ENCODE data around the gene LRRC18. TPM values are rescaled to one million over a fixed set of nuclear protein-coding genes. Genes with fewer than 3 reads are reported as not detected.

The LRRC18 gene
- total RNA-seq, 1 donor from 2014 or later: not detected

DNA sequence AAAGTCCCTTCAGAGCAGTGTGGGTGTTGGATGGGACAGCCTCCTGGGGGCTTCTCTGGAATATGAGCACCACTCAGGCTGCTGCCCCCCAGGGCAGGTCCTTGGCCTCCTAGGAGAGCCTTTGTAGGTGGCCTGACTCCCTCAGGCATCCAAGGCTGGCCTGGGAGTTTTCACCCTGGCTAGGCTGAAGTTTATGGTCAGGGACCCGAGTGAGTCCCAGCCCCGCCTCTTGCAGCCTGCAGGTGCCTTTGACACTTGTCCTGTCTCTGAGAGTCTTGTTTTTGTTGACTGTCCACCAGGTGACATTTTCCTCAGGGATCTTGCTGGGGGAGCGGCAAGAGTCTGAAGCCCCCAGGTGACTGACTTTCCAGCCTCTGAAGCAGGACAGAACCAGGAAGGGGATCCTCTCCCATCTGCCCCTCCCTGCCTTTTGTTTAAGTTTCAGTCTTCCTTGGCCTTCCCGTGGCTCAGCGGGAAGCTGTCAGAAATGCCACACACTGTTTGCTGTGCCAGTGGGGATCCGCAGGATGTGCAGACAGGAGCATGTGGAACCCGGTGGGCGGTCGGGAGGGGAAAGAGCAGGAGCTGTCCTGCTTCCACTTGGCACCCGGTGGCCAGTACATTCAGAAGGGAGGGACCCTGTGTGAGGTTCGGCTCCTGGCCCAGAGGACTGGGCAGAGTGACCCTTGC is 59.5 kb downstream of the LRRC18 start:
- no peaks in the 10 kb centered on the region for H3K9me3 Mint-ChIP-seq
- no peaks in the 10 kb centered on the region for H3K4me1 Mint-ChIP-seq (ENCODE audit: low read depth)
- no peak overlapping the region for H3K4me3 Mint-ChIP-seq (ENCODE audit: low read depth)
- no peak overlapping the region for H3K27ac Mint-ChIP-seq
- DNase-seq (ENCODE audit: low spot score): no peak
- intact Hi-C loops (cut with micrococcal nuclease): no loop called here
- no peaks in the 10 kb centered on the region for H3K27me3 Mint-ChIP-seq (ENCODE audit: low read depth)
- no peaks in the 10 kb centered on the region for H3K36me3 Mint-ChIP-seq (ENCODE audit: low read depth)

DNA sequence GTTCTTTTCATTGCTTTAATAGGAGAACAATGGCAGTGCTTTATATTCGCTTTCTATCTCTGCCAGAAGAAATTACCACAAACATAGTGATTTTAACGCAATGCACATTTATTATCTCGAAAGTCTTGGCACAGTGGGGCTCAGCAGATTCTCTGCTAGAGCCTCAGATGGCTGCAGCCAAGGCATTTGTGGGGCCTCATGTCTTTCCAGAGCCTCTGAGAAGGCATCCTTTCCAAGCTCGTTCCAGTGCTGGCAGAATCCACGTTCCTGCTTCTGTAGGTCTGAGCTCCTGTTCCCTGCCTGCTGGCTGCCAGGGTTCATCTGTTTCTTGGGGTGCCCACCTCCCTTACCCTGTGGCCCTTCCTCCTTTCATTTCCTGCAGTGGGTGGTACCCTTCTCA is 60.2 kb downstream of the LRRC18 start:
- Mint-ChIP-seq H3K4me1 (ENCODE audit: low read depth) (no peaks in the 10 kb centered on the region), H3K27ac (no peak overlapping the region), H3K36me3 (ENCODE audit: low read depth) (no peaks in the 10 kb centered on the region), H3K9me3 (no peaks in the 10 kb centered on the region), H3K27me3 (ENCODE audit: low read depth) (no peaks in the 10 kb centered on the region), H3K4me3 (ENCODE audit: low read depth) (no peak overlapping the region)
- DNase-seq (ENCODE audit: low spot score): no peak
- intact Hi-C loops (cut with micrococcal nuclease): no loop called here

DNA sequence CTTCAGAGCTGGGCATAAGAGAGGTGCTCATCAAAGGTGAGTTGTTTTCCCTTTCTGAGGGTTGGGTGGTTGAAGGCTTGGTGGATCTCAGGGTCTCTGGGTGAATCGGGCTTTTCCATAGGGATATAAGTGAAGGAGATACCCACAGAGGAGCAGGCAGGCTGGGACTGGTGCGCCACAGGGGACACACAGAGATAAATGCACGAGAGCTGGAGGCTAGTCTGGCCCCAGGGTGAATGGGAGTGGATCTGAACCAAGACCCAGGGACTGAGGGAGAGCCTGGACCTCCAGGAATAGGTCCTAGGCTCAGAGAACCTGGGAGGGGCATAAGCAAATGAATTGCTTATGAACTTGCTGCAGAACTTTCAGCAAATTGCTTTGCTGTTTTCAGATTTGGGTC is 61.5 kb downstream of the LRRC18 start:
- intact Hi-C loops (cut with micrococcal nuclease): no loop called here

GRCh38 chr10:48872234-48872633 is 67.4 kb downstream of the LRRC18 start:
- Mint-ChIP-seq H3K36me3 (ENCODE audit: low read depth) (no peaks in the 10 kb centered on the region), H3K4me3 (ENCODE audit: low read depth) (no peak overlapping the region), H3K27me3 (ENCODE audit: low read depth) (no peaks in the 10 kb centered on the region), H3K27ac (no peak overlapping the region), H3K9me3 (no peaks in the 10 kb centered on the region), H3K4me1 (ENCODE audit: low read depth) (no peaks in the 10 kb centered on the region)
- DNase-seq (ENCODE audit: low spot score): no peak
- intact Hi-C loops (cut with micrococcal nuclease): no loop called here

More for the DNA sequence above, 61.5 kb downstream of the LRRC18 start:
- Mint-ChIP-seq H3K9me3 (no peaks in the 10 kb centered on the region), H3K4me3 (ENCODE audit: low read depth) (no peak overlapping the region), H3K4me1 (ENCODE audit: low read depth) (no peaks in the 10 kb centered on the region), H3K27me3 (ENCODE audit: low read depth) (no peaks in the 10 kb centered on the region), H3K27ac (no peak overlapping the region), H3K36me3 (ENCODE audit: low read depth) (no peaks in the 10 kb centered on the region)
- DNase-seq (ENCODE audit: low spot score): no peak

Other genes starting within 250 kb of the LRRC18 start
- 0.53 and 0.57 TPM in 2 replicates for gene VSTM4, start 175.7 kb upstream of the LRRC18 start, total RNA-seq
- not detected in 2 replicates for gene FAM170B, start 194.2 kb upstream of the LRRC18 start, total RNA-seq
- gene TMEM273, start 248.6 kb upstream of the LRRC18 start, total RNA-seq: 53.2 and 58.4 TPM in 2 replicates